ENCODE results near the gene CCL23. TPM values are rescaled to one million over a fixed set of nuclear protein-coding genes. Genes with fewer than 3 reads are reported as not detected.
"Not testable (repeated sequence)": the region's sequence is repeated elsewhere in the genome, so short reads cannot be mapped to it uniquely, and the experiment has no call there.

Gene CCL23
- total RNA-seq, 1 donor from 2014 or later = not detected

DNA sequence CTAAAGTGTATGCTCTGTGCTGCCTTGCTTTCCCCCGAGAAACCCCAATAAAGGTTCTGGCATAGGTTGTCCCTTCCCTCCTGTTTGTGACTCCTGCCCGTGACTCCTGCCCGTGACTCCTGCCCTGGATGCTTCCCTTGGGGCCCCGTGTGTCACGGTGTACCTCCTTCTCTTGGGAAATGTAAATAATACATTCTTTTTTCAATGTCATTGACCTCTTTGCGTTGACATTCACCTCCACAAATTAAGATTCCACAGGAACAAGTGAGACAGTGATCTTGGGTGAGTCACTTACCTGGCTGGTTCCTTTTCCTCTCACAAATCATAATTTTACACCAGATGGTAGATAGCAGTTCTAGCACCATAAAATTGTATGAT, 17.1 kb downstream of the CCL23 start:
- Mint-ChIP-seq H3K36me3 (ENCODE audit: low read depth) (no peaks in the 10 kb centered on the region), H3K9me3 (no peaks in the 10 kb centered on the region), H3K4me3 (no peak overlapping the region), H3K4me1 (ENCODE audit: low read depth) (peaks cover 10% of the 10 kb centered on the region), H3K27me3 (ENCODE audit: insufficient read depth) (peaks cover 13% of the 10 kb centered on the region), H3K27ac (no peak overlapping the region)
- intact Hi-C loops (cut with micrococcal nuclease) = no loop called here
- no peak for DNase-seq (ENCODE audit: low spot score)

DNA sequence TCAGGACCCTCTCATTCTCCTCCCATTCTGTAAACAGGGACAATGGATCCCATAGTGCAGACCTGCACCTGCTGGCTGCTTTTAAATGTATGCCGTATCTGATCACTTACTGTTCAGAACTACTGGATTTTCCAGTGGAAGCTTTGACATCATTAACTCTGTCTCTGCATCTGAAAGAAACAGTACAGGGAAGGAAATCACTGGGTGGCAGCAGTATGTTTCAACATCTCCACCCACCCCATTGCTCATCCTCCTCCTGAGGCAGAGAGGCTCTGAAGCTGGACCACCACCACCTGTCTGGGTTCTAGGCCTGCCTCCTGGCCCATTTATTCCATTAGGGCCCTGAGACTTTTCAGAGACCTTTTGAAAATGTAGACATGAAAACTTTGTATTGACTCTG, 19.0 kb downstream of the CCL23 start:
- Mint-ChIP-seq H3K36me3 (ENCODE audit: low read depth) (no peaks in the 10 kb centered on the region), H3K4me3 (no peak overlapping the region), H3K9me3 (no peaks in the 10 kb centered on the region), H3K27me3 (ENCODE audit: insufficient read depth) (peaks cover 19% of the 10 kb centered on the region), H3K4me1 (ENCODE audit: low read depth) (peaks cover 4% of the 10 kb centered on the region), H3K27ac (no peak overlapping the region)
- DNase-seq (ENCODE audit: low spot score) = no peak
- intact Hi-C loops (cut with micrococcal nuclease) = no loop called here

DNA sequence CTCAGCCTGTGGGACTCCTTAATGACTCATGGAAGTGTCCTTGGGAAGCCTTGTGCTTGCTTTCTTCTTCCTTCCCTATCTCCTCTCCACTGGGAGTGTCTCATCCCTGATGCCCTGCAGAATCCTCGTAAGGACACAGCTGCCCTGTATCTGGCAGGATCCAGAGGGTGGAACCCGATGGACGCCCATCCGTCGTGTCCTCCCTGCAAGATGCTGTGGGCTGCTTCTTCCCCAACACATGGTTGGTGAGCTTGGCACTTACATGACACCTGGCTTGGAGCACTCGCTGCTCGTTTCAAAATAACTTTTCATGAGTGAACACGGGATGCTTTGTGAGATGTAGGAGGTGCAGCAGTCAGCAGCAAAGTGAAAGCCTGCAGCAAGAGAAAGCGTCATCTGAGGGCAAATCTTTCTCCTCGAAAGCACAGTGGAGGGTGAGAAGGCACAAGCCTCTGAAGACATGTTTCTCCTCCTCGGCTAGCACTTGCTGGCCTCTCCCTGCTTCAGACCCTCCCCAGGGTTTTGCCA, 19.7 kb downstream of the CCL23 start:
- peaks cover 4% of the 10 kb centered on the region for H3K4me1 Mint-ChIP-seq (ENCODE audit: low read depth)
- H3K9me3 Mint-ChIP-seq = no peaks in the 10 kb centered on the region
- peaks cover 19% of the 10 kb centered on the region for H3K27me3 Mint-ChIP-seq (ENCODE audit: insufficient read depth)
- no peak overlapping the region for H3K27ac Mint-ChIP-seq
- no peak overlapping the region for H3K4me3 Mint-ChIP-seq
- no peaks in the 10 kb centered on the region for H3K36me3 Mint-ChIP-seq (ENCODE audit: low read depth)
- no peak for DNase-seq (ENCODE audit: low spot score)
- intact Hi-C loops (cut with micrococcal nuclease) = no loop called here

DNA sequence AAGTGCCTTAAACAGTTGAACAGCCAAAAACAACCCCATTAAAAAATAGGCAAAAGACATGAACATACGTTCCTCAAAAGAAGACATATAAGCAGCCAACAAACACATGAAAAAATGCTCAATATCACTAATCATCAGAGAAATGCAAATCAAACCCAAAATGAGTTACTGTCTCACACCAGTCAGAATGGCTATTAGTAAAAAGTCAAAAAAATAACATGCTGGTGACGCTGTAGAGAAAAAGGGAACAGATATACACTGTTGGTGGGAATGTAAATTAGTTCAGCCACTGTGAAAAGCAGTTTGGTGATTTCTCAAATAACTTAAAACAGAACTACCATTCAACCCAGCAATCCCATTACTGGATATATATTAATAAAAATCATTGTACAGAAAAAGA, 22.4 kb downstream of the CCL23 start:
- H3K36me3 Mint-ChIP-seq (ENCODE audit: low read depth); H3K9me3 Mint-ChIP-seq; H3K4me1 Mint-ChIP-seq (ENCODE audit: low read depth); intact Hi-C loops (cut with micrococcal nuclease); H3K4me3 Mint-ChIP-seq; H3K27ac Mint-ChIP-seq; DNase-seq (ENCODE audit: low spot score): not testable (repeated sequence)
- H3K27me3 Mint-ChIP-seq (ENCODE audit: insufficient read depth) = peaks cover 23% of the 10 kb centered on the region

DNA sequence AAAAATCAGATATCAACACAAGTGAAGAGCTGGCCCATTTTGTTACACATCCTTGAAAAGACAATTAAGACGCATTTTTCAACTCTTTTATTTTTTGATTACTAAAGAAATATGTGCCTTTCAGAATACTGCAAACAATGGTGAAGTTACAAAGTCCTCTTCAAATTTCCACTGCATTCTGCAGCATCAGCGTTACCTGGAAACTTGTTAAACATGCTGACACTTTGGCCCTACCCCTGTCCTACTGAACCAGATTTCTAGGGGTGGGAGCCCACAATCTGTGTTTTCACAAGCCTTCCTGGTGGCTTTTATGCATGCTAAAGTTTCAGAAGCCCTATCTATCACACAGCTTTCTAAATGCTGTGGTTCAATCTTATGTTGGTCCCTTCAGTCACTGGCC, 26.7 kb downstream of the CCL23 start:
- H3K9me3 Mint-ChIP-seq = no peaks in the 10 kb centered on the region
- no peak overlapping the region for H3K27ac Mint-ChIP-seq
- no peaks in the 10 kb centered on the region for H3K4me1 Mint-ChIP-seq (ENCODE audit: low read depth)
- H3K27me3 Mint-ChIP-seq (ENCODE audit: insufficient read depth) = peaks cover 15% of the 10 kb centered on the region
- intact Hi-C loops (cut with micrococcal nuclease) = no loop called here
- no peak for DNase-seq (ENCODE audit: low spot score)
- H3K4me3 Mint-ChIP-seq = no peak overlapping the region
- no peaks in the 10 kb centered on the region for H3K36me3 Mint-ChIP-seq (ENCODE audit: low read depth)

DNA sequence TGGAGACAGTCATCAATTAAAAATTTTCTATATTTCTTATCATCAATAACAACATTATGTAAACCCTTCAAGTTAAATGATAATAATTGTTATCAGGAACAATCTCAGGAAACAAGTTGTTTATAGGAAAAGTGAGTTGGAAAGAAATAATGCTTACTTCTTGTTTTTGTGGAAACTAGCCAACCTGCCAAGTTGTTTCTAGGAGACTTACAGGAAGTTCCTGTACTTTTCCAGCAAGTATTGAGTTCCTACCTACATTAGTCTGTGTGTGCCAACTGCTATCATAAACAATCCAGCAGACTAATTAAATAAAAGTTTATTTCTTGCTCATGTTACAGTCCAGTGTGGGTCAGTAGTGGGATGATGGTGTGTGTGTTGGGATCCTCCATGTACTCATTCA, 29.6 kb downstream of the CCL23 start:
- Mint-ChIP-seq H3K36me3 (ENCODE audit: low read depth) (no peaks in the 10 kb centered on the region), H3K9me3 (no peaks in the 10 kb centered on the region), H3K27me3 (ENCODE audit: insufficient read depth) (peaks cover 12% of the 10 kb centered on the region), H3K4me1 (ENCODE audit: low read depth) (no peaks in the 10 kb centered on the region), H3K27ac (no peak overlapping the region), H3K4me3 (no peak overlapping the region)
- intact Hi-C loops (cut with micrococcal nuclease) = no loop called here
- no peak for DNase-seq (ENCODE audit: low spot score)

DNA sequence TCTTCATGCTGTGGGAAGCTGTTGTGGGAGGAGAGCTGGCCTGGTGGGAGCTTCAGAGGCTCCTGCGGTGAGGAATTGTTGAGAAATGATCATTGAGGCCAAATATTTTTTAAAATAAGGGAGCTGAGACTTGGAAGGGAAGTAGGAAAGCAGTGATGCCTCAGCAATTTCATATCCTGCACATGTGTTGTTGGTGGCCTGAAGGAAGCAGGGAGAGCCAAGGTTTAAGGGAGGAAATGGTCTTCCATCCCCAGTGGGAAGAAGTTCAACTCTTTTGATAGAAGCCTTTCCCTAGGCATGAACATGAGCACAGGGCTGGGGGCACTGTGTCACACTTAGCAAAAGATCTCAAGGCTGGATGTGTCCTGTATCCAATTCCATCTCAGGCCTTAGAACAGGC, 31.1 kb downstream of the CCL23 start, which contains the start of gene CCL14:
CCL14 (minus strand) TSS at position 87 of the 400 bp plus-strand sequence; CDS start at position 7, 80 bp downstream.
- Mint-ChIP-seq H3K27ac (no peak within 1 kb of the TSS), H3K27me3 (ENCODE audit: insufficient read depth) (peaks cover 5% of the 10 kb centered on the region), H3K4me1 (ENCODE audit: low read depth) (no peaks in the 10 kb centered on the region), H3K4me3 (no peak within 1 kb of the TSS), H3K9me3 (no peaks in the 10 kb centered on the region), H3K36me3 (ENCODE audit: low read depth) (no peaks in the 10 kb centered on the region)
- intact Hi-C loops (cut with micrococcal nuclease) = no loop called here
- no peak for DNase-seq (ENCODE audit: low spot score)

DNA sequence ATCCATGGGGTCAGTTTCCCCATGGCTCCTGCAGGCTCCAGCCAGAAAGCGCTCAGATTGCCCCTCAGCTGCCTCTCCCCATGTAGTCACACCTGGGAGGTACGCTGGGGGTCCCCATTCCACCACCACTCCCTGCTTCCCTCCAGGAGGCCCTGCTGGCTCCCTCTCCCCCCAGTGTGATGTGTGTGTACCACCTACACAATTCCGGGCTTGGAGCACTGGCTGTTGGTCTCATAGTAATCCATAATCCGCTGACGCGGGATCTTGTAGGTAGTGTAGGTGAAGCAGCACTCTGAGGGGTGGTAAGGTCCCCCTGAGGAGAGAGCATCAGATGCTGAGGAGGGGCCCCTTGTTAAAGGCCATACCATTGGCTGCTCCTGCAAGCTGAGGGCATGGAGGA, 33.6 kb downstream of the CCL23 start:
- Mint-ChIP-seq H3K36me3 (ENCODE audit: low read depth) (no peaks in the 10 kb centered on the region), H3K27ac (no peak overlapping the region), H3K4me3 (no peak overlapping the region), H3K27me3 (ENCODE audit: insufficient read depth) (peaks cover 15% of the 10 kb centered on the region), H3K9me3 (no peaks in the 10 kb centered on the region), H3K4me1 (ENCODE audit: low read depth) (no peaks in the 10 kb centered on the region)
- intact Hi-C loops (cut with micrococcal nuclease) = no loop called here
- DNase-seq (ENCODE audit: low spot score) = no peak

DNA sequence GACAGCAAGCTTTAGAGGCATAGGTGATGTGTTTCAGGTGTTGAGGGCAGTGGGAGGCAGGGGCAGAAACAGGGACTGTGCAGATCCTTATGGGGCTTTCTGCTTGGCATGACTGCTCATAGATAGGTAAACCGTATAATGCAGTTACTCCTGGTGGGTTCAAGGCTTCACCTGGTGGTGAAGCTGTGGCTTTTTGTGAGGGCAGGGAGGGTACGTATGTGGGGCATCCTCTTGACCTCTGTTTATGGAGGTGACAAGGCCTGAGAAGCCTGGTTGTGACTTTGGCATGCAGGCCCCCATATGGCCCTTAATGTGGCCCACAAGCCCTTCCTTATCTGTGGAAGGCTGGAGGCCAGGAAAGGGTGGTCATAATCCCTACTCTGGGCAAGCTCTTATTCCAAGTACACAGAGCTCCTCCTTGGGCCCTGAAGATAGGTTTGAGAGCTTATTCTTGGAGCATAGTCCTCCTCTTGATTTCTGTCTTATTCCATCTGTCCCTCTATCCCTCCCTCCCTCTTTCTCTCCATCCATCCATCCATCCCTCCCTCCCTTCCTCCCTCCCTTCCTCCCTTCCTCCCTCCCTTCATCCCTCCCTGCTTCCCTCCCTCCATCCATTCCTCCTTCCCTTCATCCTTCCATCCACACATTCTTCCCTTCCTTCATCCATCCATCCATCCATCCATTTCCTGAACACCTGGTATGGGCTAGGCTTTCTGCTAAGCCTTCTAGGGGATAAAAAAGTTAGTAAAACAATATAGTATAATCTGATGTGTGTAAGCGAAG, 35.2 kb downstream of the CCL23 start:
- Mint-ChIP-seq H3K4me1 (ENCODE audit: low read depth) (no peaks in the 10 kb centered on the region), H3K27me3 (ENCODE audit: insufficient read depth) (peaks cover 14% of the 10 kb centered on the region), H3K9me3 (no peaks in the 10 kb centered on the region), H3K36me3 (ENCODE audit: low read depth) (no peaks in the 10 kb centered on the region), H3K27ac (no peak overlapping the region), H3K4me3 (no peak overlapping the region)
- intact Hi-C loops (cut with micrococcal nuclease) = no loop called here
- no peak for DNase-seq (ENCODE audit: low spot score)

DNA sequence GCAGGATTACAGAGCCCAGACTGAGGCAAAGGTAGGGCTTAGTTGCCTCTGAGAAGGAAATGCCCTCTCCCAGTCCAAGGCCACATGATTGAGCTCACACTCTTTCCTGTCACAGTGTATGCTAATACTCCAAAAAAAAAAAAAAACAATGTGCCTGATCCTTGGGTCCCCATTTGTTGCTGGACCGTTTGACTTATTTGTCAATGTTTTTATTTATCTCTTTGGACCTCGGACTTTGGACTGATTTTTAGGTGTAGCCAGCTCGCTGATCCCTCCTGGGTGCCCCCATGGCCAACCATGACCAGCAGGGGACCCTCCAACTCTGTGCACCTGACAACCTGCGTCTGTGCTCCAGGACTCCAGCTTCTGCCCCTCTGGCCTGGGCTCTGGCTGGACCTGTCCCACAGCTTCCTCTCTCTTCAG, 35.9 kb downstream of the CCL23 start:
- no peak for DNase-seq (ENCODE audit: low spot score)
- intact Hi-C loops (cut with micrococcal nuclease) = no loop called here
- peaks cover 14% of the 10 kb centered on the region for H3K27me3 Mint-ChIP-seq (ENCODE audit: insufficient read depth)
- no peaks in the 10 kb centered on the region for H3K36me3 Mint-ChIP-seq (ENCODE audit: low read depth)
- no peaks in the 10 kb centered on the region for H3K4me1 Mint-ChIP-seq (ENCODE audit: low read depth)
- no peak overlapping the region for H3K4me3 Mint-ChIP-seq
- H3K9me3 Mint-ChIP-seq = no peaks in the 10 kb centered on the region
- H3K27ac Mint-ChIP-seq = no peak overlapping the region

DNA sequence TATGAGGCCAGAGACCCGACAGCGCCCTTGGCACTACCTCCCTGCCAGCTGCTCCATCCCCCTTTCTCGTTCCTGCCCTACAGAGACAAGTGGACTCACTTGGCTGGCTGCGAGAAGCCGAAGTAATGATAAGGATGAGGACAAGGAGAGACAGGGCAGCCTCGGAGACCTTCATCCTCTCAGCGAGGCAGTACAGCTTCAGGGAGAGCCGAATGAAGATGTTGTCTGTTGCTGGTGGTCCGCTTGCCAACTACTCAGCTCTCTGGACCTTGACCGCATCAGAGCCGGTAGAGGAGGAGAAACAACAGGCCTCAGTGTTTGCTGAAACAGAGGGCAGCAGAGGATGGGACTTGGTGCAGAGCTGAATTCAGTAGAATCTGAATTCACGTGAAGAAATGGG, 36.5 kb downstream of the CCL23 start, which contains the start of gene CCL16:
CCL16 (minus strand) TSS at position 252 of the 400 bp plus-strand sequence; CDS start at position 175, 77 bp downstream.
- no peak for DNase-seq (ENCODE audit: low spot score)
- intact Hi-C loops (cut with micrococcal nuclease) = no loop called here
- peaks cover 16% of the 10 kb centered on the region for H3K27me3 Mint-ChIP-seq (ENCODE audit: insufficient read depth)
- H3K36me3 Mint-ChIP-seq (ENCODE audit: low read depth) = no peaks in the 10 kb centered on the region
- no peaks in the 10 kb centered on the region for H3K9me3 Mint-ChIP-seq
- no peak within 1 kb of the TSS for H3K27ac Mint-ChIP-seq
- no peak within 1 kb of the TSS for H3K4me3 Mint-ChIP-seq
- H3K4me1 Mint-ChIP-seq (ENCODE audit: low read depth) = no peaks in the 10 kb centered on the region

DNA sequence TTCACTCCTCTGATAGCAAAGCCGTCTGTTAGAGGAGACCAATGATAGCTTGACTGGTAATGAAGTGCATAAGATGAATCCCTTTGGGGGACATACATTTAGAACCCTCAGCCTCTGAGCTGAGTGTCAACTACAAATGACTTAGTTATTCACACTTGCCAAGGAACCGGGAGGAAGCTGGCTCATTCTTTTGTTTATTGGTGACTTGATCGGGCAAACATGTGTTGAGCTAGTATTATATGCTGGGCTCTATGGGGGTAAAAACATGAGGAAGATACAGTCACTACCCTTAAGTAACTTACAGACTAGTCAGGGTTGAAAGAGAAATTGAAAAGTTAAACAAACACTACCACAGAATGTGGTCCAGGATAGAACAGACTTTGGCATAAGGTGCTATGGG, 39.4 kb downstream of the CCL23 start:
- H3K27ac Mint-ChIP-seq = no peak overlapping the region
- no peaks in the 10 kb centered on the region for H3K9me3 Mint-ChIP-seq
- no peak overlapping the region for H3K4me3 Mint-ChIP-seq
- H3K27me3 Mint-ChIP-seq (ENCODE audit: insufficient read depth) = peaks cover 12% of the 10 kb centered on the region
- intact Hi-C loops (cut with micrococcal nuclease) = no loop called here
- no peaks in the 10 kb centered on the region for H3K4me1 Mint-ChIP-seq (ENCODE audit: low read depth)
- no peaks in the 10 kb centered on the region for H3K36me3 Mint-ChIP-seq (ENCODE audit: low read depth)
- DNase-seq (ENCODE audit: low spot score) = no peak

DNA sequence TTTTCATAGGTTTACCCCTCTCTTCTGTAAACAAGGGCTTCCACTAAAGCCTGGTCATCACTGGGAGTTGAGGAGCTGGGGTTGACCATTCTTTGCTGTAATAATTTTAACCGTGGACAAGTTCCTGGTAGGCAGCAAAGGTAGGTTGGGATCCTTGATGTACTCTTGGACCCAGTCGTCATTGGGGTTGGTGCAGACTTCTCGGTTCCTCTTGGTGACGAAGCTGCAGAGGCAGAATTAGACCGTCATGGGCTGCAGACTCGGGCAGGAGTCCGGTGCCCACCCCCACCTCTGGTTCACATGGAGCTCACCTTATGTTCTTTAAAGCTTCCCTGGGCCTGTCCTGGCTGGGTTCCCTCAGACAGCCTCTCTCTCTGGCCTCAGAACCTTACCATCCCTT, 40.3 kb downstream of the CCL23 start:
- Mint-ChIP-seq H3K4me3 (no peak overlapping the region), H3K9me3 (no peaks in the 10 kb centered on the region), H3K27ac (no peak overlapping the region), H3K27me3 (ENCODE audit: insufficient read depth) (peaks cover 12% of the 10 kb centered on the region), H3K4me1 (ENCODE audit: low read depth) (no peaks in the 10 kb centered on the region), H3K36me3 (ENCODE audit: low read depth) (no peaks in the 10 kb centered on the region)
- no peak for DNase-seq (ENCODE audit: low spot score)
- intact Hi-C loops (cut with micrococcal nuclease) = no loop called here

Data from activated T-helper 1 cell treated with anti-CD3 and anti-CD28 coated beads, Interleukin-12 subunit alpha, Interleukin-12 subunit beta, Interleukin-2, Interleukin-4 antibody, amounts not matched to agents 30 ng/mL and 10 ng/mL and 1 ng/mL, durations not matched to agents 14 hours and 24 hours and 36 hours (primary cell).